ENCODE data around the gene TMEM44. TPM values are rescaled to one million over a fixed set of nuclear protein-coding genes. Genes with fewer than 3 reads are reported as not detected.

Gene TMEM44
- total and polyA plus RNA-seq, 2 of the 4 experiments (the other 2 are of a cell fraction), result 9.7 to 24.2 TPM

GRCh38 chr3:194575484-194576210, 57.6 kb downstream of the TMEM44 start:
- in situ Hi-C loops (cut with MboI; ENCODE audit: low sequenced_read_pairs), result no loop called here
- no peak for TF ChIP-seq USF2 (IDR thresholded peaks at IDR 0.05; ENCODE audit: low read depth, low read length)
- no peak for TF ChIP-seq MAZ (IDR thresholded peaks at IDR 0.05; ENCODE audit: borderline replicate concordance, low read depth, low read length)
- TF ChIP-seq RAD21 (IDR thresholded peaks at IDR 0.05; ENCODE audit: low read length), result no peak
- peak; percentile 67 for TF ChIP-seq CEBPB (IDR thresholded peaks at IDR 0.05; ENCODE audit: low read depth, low read length)
- TF ChIP-seq SMC3 (IDR thresholded peaks at IDR 0.05; ENCODE audit: low read depth, low read length), result no peak
- TF ChIP-seq POLR2A (IDR thresholded peaks at IDR 0.05; ENCODE audit: low read depth, low read length), result no peak
- 0 out of 2 replicates have a peak, but pooled peaks have one; percentile 26 for TF ChIP-seq BHLHE40 (IDR thresholded peaks at IDR 0.05; ENCODE audit: low read depth, low read length)
- no peak for TF ChIP-seq FOS (IDR thresholded peaks at IDR 0.05; ENCODE audit: low read depth, low read length)
- no peak for TF ChIP-seq RFX5 (IDR thresholded peaks at IDR 0.05; ENCODE audit: low read depth, low read length)
- no peak for TF ChIP-seq CHD1 (IDR thresholded peaks at IDR 0.05; ENCODE audit: low read depth, low read length)
- TF ChIP-seq RCOR1 (IDR thresholded peaks at IDR 0.05; ENCODE audit: insufficient replicate concordance, low read length), result no peak
- peak; percentile 23; the same call in 1 of the 2 replicates for TF ChIP-seq CTCF (conservative IDR thresholded peaks at IDR 0.05; ENCODE audit: low read depth, low read length)
- peak overlapping the region; percentile 40 for H2AFZ ChIP-seq (replicated peaks; ENCODE audit: low read length, poor library complexity)

More at GRCh38 chr3:194575484-194576210, 57.6 kb downstream of the TMEM44 start:
- Histone ChIP-seq H3K4me3 (ENCODE audit: insufficient read depth, low read depth, low read length) (no peak overlapping the region), H4K91ac (ENCODE audit: insufficient read depth, low read depth, low read length) (peak overlapping the region; percentile 86), H2BK120ac (ENCODE audit: low read depth, low read length) (peak overlapping the region; percentile 83), H4K8ac (ENCODE audit: low read depth in 2 of 2, low read length in 2 of 2) (peak overlapping the region; percentile 64 to 67), H3K4ac (ENCODE audit: low read depth, low read length) (peak overlapping the region; percentile 83), H3K56ac (ENCODE audit: extremely low read depth, insufficient read depth, low read length) (no peak overlapping the region), H4K20me1 (ENCODE audit: insufficient read depth, low read length) (no peaks in the 10 kb centered on the region), H3K36me3 (ENCODE audit: control insufficient read depth, insufficient read depth, low read length) (no peaks in the 10 kb centered on the region), H3K27ac (ENCODE audit: insufficient read depth, low read length) (peak overlapping the region; percentile 64), H3K23ac (ENCODE audit: low read depth, low read length) (peak overlapping the region; percentile 81; the same call in 1 of the 2 replicates), H3K4me2 (ENCODE audit: low read depth, low read length) (peak overlapping the region; percentile 5; the same call in 1 of the 2 replicates), H2BK15ac (ENCODE audit: low read depth, low read length) (peak overlapping the region; percentile 69; the same call in 2 of the 3 replicates), H3K9ac (ENCODE audit: low read depth, low read length) (no peak overlapping the region), H2AK5ac (ENCODE audit: low read depth, low read length) (peak overlapping the region; percentile 94), H2BK5ac (ENCODE audit: low read depth, low read length, poor library complexity, severe bottlenecking) (peak overlapping the region; percentile 79), H3K14ac (replicated peaks; ENCODE audit: low read depth, low read length) (peak overlapping the region; percentile 93), H3K4me1 (ENCODE audit: control insufficient read depth, insufficient read depth, low read length) (peaks cover 32% of the 10 kb centered on the region), H3K9me3 (ENCODE audit: control insufficient read depth, insufficient read depth, low read length) (no peaks in the 10 kb centered on the region), H3K79me1 (ENCODE audit: low read depth in 1 of 2, low read length in 2 of 2) (peaks cover 0 to 33% of the 10 kb centered on the region in 2 experiments; a peak in 2 of 4 replicates), H2AK9ac (replicated peaks; ENCODE audit: low read depth, low read length, poor library complexity) (peak overlapping the region; percentile 60), H2BK20ac (ENCODE audit: low read depth, low read length) (peak overlapping the region; percentile 81), H4K5ac (ENCODE audit: low read depth, low read length) (peak overlapping the region; percentile 85), H3K9me1 (ENCODE audit: insufficient read depth, low read length) (peaks cover 33% of the 10 kb centered on the region), H3K27me3 (ENCODE audit: control insufficient read depth, insufficient read depth, low read length) (no peaks in the 10 kb centered on the region), H3K18ac (ENCODE audit: low read depth, low read length) (peak overlapping the region; percentile 88)
- WGBS, 2 experiments (ENCODE audit: extremely low coverage in 2 of 2, insufficient read length in 1 of 2), result 27% methylated on average over 3 of the region's 9 CpGs; no CpG with 5 or more reads in 1 of the 2 experiments
- intact Hi-C loops (cut with micrococcal nuclease), result loop anchor here (1.0 kb wide), 1 partner anchor 18 kb away; no protein-coding TSS in a partner anchor
- CTCF ChIA-PET, result interaction anchor here (0.7 to 2.4 kb wide), 4 partner anchors 13 to 105 kb away, joined by 3 to 10 read pairs (median 4); no protein-coding TSS in a partner anchor
- no TSS peak for BruUV-seq (replicated peaks)
- POLR2A ChIA-PET (ENCODE audit: unreplicated experiment), result no interaction called here
- DNase-seq (peak; percentile 64), ATAC-seq (ENCODE audit: low read depth) (0 out of 2 replicates have a peak, but pooled peaks have one; percentile 1)
- dilution Hi-C loops (cut with HindIII; ENCODE audit: low sequenced_read_pairs, unreplicated experiment), result no loop called here
